ENCODE data around the gene MBOAT1.
"Not testable (repeated sequence)": the region's sequence is repeated elsewhere in the genome, so short reads cannot be mapped to it uniquely, and the experiment has no call there.

The MBOAT1 gene

GRCh38 chr6:20146291-20146690 lies 66.0 kb downstream of the MBOAT1 start:
- H3K27me3 ChIP-seq (ENCODE audit: insufficient read depth, poor library complexity, severe bottlenecking), result no peaks in the 10 kb centered on the region
- H3K4me3 ChIP-seq (replicated peaks; ENCODE audit: insufficient read depth, low read length), result no peak overlapping the region
- no peak overlapping the region for H3K27ac ChIP-seq (replicated peaks)
- DNase-seq (ENCODE audit: low read depth in 1 of 2, low spot score in 1 of 2), result no peak
- no peak for TF ChIP-seq REST (IDR thresholded peaks at IDR 0.05; ENCODE audit: insufficient replicate concordance, low read depth)
- no peak for TF ChIP-seq POLR2AphosphoS5 (IDR thresholded peaks at IDR 0.05; ENCODE audit: low read depth)
- TF ChIP-seq CTCF (IDR thresholded peaks at IDR 0.05; ENCODE audit: insufficient read depth, low read length), result no peak
- no peak for TF ChIP-seq SPI1 (IDR thresholded peaks at IDR 0.05; ENCODE audit: borderline replicate concordance, low read depth)
- no peak for TF ChIP-seq GABPA (IDR thresholded peaks at IDR 0.05; ENCODE audit: low read depth)

- Histone ChIP-seq H3K4me3 (replicated peaks; ENCODE audit: insufficient read depth, low read length) (no peak overlapping the region), H3K27ac (replicated peaks) (no peak overlapping the region), H3K27me3 (ENCODE audit: insufficient read depth, poor library complexity, severe bottlenecking) (no peaks in the 10 kb centered on the region)
- no peak for DNase-seq (ENCODE audit: low read depth in 1 of 2, low spot score in 1 of 2)
- no peak for TF ChIP-seq SPI1 (IDR thresholded peaks at IDR 0.05; ENCODE audit: borderline replicate concordance, low read depth)
- no peak for TF ChIP-seq REST (IDR thresholded peaks at IDR 0.05; ENCODE audit: insufficient replicate concordance, low read depth)
- TF ChIP-seq GABPA (IDR thresholded peaks at IDR 0.05; ENCODE audit: low read depth), result no peak
- no peak for TF ChIP-seq POLR2AphosphoS5 (IDR thresholded peaks at IDR 0.05; ENCODE audit: low read depth)
- no peak for TF ChIP-seq CTCF (IDR thresholded peaks at IDR 0.05; ENCODE audit: insufficient read depth, low read length)
Observed at GRCh38 chr6:20142866-20143265, 69.4 kb downstream of the MBOAT1 start.

- no peak for DNase-seq (ENCODE audit: low read depth in 1 of 2, low spot score in 1 of 2)
- Histone ChIP-seq H3K4me3 (replicated peaks; ENCODE audit: insufficient read depth, low read length) (no peak overlapping the region), H3K27ac (replicated peaks) (no peak overlapping the region), H3K27me3 (ENCODE audit: insufficient read depth, poor library complexity, severe bottlenecking) (no peaks in the 10 kb centered on the region)
- TF ChIP-seq CTCF (IDR thresholded peaks at IDR 0.05; ENCODE audit: insufficient read depth, low read length) (no peak), SPI1 (IDR thresholded peaks at IDR 0.05; ENCODE audit: borderline replicate concordance, low read depth) (no peak), POLR2AphosphoS5 (IDR thresholded peaks at IDR 0.05; ENCODE audit: low read depth) (no peak), GABPA (IDR thresholded peaks at IDR 0.05; ENCODE audit: low read depth) (no peak), REST (IDR thresholded peaks at IDR 0.05; ENCODE audit: insufficient replicate concordance, low read depth) (no peak)
Observed at GRCh38 chr6:20141931-20142330, 70.3 kb downstream of the MBOAT1 start.

- DNase-seq (ENCODE audit: low read depth in 1 of 2, low spot score in 1 of 2); H3K27me3 ChIP-seq (ENCODE audit: insufficient read depth, poor library complexity, severe bottlenecking); H3K27ac ChIP-seq (replicated peaks); H3K4me3 ChIP-seq (replicated peaks; ENCODE audit: insufficient read depth, low read length): not testable (repeated sequence)
Observed at GRCh38 chr6:20139127-20139963, 72.9 kb downstream of the MBOAT1 start.

All from HL-60 (cell line).